ENCODE measurements around the gene TMEM39B. TPM values are rescaled to one million over a fixed set of nuclear protein-coding genes. Genes with fewer than 3 reads are reported as not detected.
"Not testable (repeated sequence)": the region's sequence is repeated elsewhere in the genome, so short reads cannot be mapped to it uniquely, and the experiment has no call there.

The TMEM39B gene
- total and polyA plus RNA-seq, 2 experiments from 2014 or later: 10.1 to 17.8 TPM

- ATAC-seq (no peak), DNase-seq (ENCODE audit: low spot score) (no peak)
- Histone ChIP-seq H3K36me3 (ENCODE audit: insufficient read depth) (no peaks in the 10 kb centered on the region), H2AFZ (no peak overlapping the region), H3K9me2 (ENCODE audit: insufficient read depth) (no peaks in the 10 kb centered on the region), H3K27ac (ENCODE audit: low read depth) (peak overlapping the region; percentile 32; the same call in 1 of the 2 replicates), H3K4me3 (no peak overlapping the region), H3F3A (replicated peaks; ENCODE audit: low read depth) (no peaks in the 10 kb centered on the region; the same call in none of the 2 replicates), H3K4me1 (ENCODE audit: insufficient read depth) (peaks cover 7% of the 10 kb centered on the region), H3K4me2 (no peak overlapping the region), H3K27me3 (ENCODE audit: insufficient read depth) (no peaks in the 10 kb centered on the region), H4K20me1 (replicated peaks; ENCODE audit: insufficient read depth) (peaks cover 51% of the 10 kb centered on the region), H3K79me2 (replicated peaks; ENCODE audit: insufficient read depth) (peaks cover 99% of the 10 kb centered on the region)
- Mint-ChIP-seq H3K4me1 (peaks cover 7% of the 10 kb centered on the region), H3K9me3 (no peaks in the 10 kb centered on the region), H3K27me3 (ENCODE audit: insufficient read depth, low read depth, poor library complexity) (peaks cover 4% of the 10 kb centered on the region), H3K4me3 (no peak overlapping the region), H3K27ac (no peak overlapping the region), H3K36me3 (ENCODE audit: low read depth) (no peaks in the 10 kb centered on the region)
- TF ChIP-seq ZNF462 (CRISPR knock-in tag; IDR thresholded peaks at IDR 0.05): no peak
Measured at GRCh38 chr1:32122151-32122550, 49.4 kb downstream of the TMEM39B start.

- peaks cover 17% of the 10 kb centered on the region for H3K4me1 Mint-ChIP-seq
Measured at GRCh38 chr1:32123361-32123760, 50.6 kb downstream of the TMEM39B start.

More at GRCh38 chr1:32123361-32123760, 50.6 kb downstream of the TMEM39B start:
- not testable (repeated sequence) for H3K4me3 Mint-ChIP-seq; H3K27me3 Mint-ChIP-seq (ENCODE audit: insufficient read depth, low read depth, poor library complexity); H3K27me3 ChIP-seq (ENCODE audit: insufficient read depth); H3K4me3 ChIP-seq; H3K27ac Mint-ChIP-seq; H2AFZ ChIP-seq; H3K36me3 Mint-ChIP-seq (ENCODE audit: low read depth); H3K9me2 ChIP-seq (ENCODE audit: insufficient read depth); H3F3A ChIP-seq (replicated peaks; ENCODE audit: low read depth); H3K4me2 ChIP-seq; ATAC-seq; H3K36me3 ChIP-seq (ENCODE audit: insufficient read depth); DNase-seq (ENCODE audit: low spot score); H3K9me3 Mint-ChIP-seq; H3K27ac ChIP-seq (ENCODE audit: low read depth)
- peaks cover 98% of the 10 kb centered on the region for H3K79me2 ChIP-seq (replicated peaks; ENCODE audit: insufficient read depth)
- peaks cover 40% of the 10 kb centered on the region for H4K20me1 ChIP-seq (replicated peaks; ENCODE audit: insufficient read depth)
- H3K4me1 ChIP-seq (ENCODE audit: insufficient read depth): peaks cover 13% of the 10 kb centered on the region

Measured in GM23338 (cell line).